Activated naive CD4-positive, alpha-beta T cell treated with Interleukin-2 at 50 U/mL for 16 hours (primary cell): ENCODE results near the gene GGCX.
"Not testable (repeated sequence)": the region's sequence is repeated elsewhere in the genome, so short reads cannot be mapped to it uniquely, and the experiment has no call there.

Experiments
- DNase-seq: peaks from one replicate; pipeline ENCODE4 v3.0.0-alpha.2; 2020

Gene GGCX

DNA sequence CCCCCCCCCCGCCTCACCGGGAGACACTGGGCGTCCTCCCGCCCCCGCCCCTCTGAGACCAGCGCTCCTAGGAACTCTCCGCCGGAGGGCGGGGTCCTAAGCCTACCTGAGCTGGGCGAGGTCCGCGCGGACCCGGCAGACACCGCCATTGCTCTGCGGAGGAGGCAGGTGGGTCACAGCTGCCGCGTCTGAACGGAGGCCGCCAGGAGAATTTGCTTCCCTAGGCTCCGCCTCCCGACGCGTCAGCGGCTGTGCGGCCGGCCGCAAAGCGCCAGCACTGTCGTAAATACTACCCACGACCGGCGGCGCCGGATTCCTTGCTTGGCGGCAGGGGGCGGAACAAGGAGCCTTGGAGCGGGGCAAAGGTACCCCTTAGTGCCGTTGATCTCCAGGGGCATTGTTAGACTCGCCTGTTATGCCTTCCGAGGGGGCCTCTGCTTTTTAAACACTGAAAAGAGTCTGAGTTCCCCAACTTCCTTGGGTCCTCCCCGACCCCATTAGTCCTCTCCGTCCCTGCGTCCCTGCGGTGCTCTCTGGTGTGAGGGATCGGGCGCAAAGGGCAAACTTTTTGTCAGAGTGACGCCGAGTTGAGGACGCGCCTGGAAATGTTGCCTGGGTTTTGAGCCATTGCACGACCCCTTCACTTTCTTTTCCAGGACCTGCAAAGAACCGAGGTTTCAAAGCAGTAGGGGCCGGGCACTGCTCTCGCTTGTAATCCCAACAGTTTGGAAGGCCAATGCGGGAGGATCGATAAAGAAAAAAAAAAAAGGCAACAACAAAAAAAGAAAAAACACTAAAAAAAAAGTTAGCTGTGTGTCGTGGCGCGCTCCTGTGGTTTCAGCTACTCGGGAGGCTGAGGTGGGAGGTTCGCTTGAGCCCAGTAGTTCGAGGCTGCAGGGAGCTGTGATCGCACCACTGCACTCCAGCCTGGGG lies at the start of gene GGCX:
Gene GGCX (minus strand): TSS at position 214 of the 933 bp plus-strand sequence. CDS start 65 bp downstream, at position 149.
- DNase-seq, result peak; percentile 96

DNA sequence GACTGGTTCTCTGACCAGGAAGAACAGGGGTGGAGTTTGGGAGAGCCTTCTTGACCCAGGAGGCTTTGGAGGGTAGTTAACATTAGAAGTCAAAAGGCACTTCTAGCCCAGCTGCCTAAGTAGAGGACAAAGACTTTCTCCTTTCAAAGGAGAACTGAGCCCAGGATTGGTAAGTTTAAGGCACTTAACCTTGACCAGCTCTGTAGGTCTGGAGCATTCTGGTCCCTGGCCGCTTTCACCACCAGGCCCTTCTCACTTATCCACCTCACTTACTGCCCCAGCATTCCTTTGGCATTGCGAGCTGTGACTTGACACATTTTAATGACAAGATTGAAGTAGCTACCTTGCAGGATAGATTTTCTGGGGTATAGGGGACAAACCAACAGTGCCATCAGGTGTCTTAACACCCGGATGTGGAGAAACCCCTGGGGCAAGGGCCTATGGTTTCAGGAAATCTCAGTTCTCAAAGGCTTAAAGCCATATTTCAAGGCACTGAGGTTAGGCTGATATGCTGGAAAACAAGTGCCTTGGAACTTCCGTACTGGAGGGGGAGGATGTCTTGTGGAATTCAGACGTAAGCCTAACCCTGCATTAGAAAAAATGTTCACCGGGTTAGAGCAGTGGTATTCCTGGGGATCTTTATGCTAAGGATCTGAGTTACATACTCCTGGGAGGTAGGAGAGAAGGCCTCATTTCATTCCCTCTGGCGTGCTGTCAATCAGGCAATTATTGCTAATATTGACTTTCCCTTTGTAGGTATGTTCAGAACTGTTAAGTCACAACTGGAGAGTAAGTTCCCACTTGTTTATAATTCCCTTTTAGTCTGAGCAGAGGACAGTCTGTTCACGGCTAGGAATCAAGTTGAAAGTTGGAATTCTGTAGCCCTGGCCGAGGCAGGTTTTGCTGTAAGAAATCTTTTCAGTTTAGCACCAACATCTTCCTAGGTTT lies 46.2 kb upstream of the GGCX start:
- DNase-seq, result no peak

DNA sequence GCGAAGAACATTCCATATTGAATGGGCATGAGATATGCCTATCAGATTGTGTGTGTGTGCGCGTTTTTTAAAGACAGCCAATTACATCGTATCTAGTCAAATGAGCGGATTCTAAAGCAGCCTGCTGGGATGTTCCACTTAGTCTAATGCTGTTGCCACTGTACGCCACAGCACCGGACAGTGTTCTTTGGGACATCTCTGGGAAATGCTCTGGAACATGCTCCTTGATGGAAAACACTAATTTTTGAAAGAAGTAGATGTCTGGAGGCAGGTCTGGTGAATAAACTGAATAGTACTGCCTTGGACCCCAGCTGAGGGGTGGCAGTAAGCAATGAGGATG lies 44.8 kb upstream of the GGCX start:
- no peak for DNase-seq

DNA sequence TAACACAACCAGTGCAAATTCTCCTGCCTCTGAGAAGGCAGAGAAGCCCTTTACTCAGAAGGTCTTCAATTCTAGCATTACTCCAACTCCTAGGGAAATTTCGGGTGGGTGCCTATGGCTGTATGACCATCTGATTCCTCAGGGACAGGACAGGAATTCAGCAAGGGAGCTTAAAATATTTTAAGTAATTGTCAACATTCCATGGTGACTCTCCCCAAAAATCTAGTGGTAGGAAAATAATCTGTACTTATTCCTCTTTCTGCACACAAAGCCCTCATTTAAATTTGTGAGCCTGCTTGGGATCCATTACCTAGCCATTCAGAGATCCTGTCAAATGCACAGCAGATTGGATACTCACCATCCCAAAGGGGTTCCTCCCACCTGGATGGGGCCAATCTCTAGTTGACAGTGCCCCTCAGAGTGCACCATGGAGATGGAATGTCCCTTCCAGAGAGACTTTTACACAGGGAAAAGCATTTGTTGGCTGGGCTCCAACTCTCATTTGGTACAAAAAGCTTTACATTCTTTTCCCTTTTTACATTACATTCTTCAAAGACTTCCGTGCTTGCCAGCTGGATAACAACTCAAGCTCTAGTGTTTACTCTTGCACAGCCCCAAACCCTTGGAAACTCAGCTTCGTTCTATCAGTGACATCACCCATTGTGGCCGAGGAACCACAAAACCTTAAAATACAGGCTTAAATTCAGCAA lies 44.3 kb upstream of the GGCX start:
- DNase-seq, result no peak

DNA sequence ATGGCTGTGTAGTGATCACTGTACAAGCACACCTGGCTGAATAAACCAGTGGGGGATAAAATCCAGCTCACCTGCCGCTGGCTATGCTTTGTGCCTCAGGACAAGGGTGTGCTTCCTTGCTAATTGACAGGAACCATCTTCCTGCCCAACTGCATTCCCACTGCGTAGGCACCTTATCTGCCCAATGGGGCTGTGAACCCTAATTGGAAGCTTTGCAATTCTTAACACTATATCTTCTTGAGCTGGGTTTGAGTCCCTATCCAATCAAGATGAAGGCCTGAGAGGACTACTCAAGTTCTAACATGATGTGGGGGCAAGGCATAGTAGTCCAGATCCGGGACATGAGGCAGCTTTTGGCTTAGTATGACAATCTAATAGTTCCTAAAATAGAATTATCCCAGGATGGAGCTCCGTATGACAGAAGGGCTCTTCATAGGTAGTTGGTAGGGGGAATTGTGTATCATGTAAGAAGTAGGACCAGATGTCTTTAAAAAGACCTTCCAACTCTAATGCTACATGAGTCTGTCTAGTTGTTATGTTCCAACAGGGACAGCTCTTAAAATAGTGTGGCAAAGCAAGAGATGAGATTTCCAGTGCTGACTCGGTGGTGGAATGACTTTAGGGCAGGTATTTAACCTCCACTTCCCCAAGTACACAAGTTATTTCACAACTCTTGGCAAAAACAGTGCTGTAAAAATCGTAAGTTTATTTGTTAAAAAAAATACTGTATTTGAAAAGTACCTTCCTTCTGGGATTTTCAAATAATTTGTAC lies 43.5 kb upstream of the GGCX start:
- no peak for DNase-seq

DNA sequence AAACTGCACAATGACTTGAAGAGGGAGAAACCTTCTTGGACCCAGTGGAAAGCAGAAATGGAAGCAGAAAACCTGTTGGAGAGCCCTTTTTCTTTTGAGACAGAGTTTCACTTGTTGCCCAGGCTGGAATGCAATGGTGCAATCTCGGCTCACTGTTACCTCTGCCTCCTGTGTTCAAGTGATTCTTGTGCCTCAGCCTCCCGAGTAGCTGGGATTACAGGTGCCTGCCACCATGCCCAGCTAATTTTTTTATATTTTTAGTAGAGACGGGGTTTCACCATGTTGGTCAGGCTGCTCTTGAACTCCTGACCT lies 42.8 kb upstream of the GGCX start:
- DNase-seq, result not testable (repeated sequence)

DNA sequence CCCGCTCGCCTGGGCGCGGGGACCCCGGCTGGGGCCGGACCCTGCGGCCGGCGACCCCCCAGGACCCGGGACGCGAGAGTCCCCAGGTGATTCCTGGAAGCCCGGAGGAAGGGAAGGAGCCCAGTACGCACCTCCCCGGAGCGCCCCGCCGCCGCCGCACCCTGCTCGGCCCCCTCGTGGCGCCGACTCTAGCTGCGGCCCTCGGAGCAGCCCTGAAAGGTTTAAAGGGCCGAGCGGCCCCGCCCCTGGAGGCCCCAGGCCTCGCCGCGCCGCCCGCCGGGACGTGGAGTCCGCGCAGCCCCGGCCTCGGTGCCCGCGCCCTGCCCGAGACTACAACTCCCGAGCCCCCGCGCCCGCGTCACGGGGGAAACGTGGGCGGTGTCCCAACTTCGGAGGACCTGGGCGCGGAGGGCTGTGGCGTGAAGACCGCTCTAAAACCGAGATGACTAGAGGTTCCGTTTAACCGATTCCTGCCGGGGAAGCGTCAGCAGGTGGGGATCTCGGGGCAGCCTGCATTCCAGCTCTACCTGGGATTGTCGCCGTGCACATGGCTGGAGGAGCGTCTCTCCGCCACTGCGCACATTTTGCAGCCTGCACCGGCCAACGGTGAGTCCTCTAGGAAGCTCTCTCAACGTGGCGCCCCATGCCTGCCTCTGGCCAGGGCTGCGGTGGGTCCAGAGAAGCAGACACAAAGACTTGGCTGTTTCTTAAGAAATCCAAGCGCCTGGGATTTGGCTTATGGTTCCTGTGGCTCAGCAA lies 41.4 kb upstream of the GGCX start, which contains the start of gene TMEM150A:
Gene TMEM150A (minus strand): TSS at position 223 of the 759 bp plus-strand sequence. CDS start 750 bp downstream, outside the sequence.
- DNase-seq, result peak; percentile 90

DNA sequence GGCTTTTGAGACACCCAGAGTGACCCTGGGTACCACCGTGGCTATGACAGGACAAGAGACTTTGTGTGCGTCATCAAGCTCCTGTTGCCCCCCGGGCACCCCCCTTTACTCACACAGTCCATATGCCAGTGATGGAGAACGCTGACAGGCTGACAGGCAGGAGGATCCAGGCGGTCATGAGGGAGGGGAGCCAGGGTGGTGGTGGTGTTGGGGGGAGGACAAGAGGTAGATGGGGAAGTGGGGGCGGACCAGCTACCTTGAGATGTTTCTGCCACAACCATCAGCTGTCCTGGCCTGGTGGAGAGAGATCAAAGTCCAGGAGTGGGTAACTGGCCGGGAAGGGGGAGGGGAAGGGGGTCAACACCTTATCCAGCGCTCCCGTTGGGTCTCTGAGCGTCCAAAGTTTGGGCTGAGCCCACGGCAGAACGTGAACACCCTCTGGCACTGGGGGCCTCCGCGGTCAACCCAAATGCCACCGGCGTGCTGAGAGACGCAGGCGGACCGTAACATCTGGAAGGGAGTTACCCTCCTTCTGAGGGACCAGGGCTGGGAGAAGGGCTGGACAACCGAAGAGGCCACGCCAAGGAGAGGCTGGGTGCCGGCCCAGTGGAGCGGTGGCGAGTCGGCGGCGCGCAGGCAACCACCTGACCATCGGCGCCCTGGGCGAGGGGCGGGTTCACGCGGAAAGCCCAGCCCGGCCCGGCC lies 40.6 kb upstream of the GGCX start:
- no peak for DNase-seq

DNA sequence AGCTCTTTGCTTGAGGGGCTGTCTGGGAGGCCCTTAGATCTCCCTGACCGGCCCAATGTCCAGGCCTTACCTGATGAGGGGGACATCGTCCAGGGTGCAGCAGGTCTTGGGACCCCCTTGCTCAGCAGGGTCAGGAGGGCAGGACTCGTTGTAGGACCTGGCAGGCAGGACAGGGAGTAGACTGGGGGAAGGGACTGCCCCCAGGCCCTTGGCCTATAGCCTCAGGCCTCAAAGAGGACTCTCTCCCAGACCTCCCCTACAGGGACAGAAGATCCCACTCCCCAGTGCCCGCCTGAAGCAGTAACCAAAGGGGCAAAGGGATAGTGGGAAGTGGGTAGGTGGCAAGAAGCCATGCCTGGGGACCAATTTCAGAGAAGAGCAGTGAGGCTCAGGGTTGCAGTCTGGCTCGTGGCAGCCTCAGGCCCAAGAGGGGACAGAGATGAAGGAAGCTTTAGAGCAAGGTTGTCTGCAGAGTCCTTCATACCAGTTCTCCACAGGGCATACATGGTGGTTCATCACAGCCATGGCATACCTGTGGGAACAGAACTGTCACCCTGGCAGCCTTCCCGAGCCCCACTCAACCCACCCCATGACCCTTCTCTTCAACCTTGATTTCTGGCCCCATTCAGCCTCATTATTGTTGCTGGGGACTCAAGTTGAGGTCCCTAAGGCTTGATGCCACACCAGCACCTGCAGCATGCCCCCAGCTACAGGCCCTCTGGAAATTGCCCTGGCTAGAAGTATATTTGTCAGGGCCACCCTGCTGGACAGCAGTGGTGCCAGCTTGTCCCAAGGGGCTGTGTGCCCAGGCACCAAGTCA lies 39.9 kb upstream of the GGCX start:
- no peak for DNase-seq

DNA sequence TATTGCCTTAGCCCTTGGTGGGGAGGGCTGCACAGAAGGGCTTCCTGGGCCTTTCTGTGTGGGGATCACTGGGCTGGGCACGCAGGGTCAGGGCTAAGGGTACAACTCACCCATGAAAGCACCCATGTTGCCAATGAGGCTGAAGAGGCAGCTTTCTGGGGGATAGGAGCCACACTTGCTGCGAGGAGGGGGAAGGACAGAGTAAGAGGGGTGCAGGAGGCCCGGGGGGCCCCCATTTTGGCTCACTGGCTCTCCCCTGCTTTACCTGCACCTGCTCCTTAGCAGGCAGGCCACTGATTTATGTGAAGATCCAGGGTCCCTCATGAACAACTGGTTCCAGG lies 38.9 kb upstream of the GGCX start:
- no peak for DNase-seq

DNA sequence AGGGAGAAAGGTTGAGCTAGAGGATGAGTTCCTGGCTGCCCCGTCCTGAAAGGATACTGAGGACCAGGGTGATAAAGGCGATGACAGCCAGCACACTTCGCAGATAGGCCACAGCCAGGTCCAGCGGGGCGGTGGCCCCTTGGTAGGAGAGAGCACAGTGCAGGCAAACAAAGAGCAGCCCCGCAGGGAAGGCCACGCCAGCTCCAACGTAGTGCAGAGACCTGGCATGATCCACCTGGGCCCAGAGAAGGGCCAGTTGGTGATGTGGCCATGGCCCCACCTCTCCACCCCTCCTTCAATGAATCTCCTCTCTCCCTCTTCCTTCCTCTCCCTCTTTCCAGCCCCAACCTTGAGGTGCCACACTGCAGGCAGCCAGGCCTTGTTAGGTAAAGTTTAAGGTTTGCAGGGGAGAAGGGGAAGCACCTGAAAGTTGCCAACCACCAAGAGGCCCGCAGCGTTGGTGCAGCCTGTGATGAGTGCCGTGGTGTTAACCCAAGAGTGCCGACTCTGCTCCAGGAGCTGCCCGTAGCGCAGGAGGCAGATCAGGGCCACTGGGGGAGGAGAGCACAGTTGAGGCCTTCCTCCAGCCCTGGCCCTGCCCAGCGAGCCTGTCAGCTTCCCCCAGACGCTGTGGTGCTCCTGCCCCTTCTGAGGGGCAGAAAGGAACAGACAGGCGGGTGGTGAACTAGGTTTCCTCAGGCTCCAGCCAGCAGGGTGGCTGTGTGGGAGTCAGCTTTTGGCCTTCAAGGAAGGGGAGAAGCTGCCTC lies 38.4 kb upstream of the GGCX start:
- DNase-seq, result no peak

DNA sequence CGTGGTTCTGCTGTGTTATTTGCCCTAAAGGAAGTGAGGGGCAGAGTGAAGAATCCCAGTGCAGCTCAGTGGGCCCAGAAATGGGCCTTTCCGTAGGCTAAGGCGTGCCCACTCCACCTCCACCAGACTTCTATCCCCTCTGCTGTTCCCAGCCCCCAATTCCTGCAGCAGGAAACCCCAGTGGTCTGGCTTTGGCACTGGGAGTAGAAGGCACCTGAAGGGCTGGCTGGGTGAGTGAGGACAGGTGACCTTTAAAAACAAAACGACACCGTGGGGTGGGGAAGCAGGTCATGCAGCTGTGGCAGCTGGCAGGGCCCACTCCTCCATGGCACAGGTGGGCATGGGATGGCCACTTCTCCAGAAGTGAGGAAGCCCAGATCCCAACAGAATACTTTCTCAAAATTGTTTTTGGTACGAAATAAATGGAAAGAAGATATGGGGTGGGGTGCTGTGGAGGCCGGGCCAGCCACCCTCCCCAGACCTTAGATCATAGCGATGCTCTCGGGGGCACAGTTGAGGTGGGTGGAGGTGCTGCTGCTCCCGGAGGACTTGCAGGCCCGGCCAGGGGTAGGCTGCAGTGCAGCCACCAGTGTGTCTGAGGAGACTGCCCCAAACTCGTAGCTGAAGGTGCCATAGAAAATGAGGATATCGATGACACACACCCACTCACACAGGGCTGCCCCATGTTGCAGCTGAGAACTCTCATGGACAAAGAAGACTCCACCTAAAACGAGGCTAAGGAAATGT lies 37.5 kb upstream of the GGCX start:
- no peak for DNase-seq

DNA sequence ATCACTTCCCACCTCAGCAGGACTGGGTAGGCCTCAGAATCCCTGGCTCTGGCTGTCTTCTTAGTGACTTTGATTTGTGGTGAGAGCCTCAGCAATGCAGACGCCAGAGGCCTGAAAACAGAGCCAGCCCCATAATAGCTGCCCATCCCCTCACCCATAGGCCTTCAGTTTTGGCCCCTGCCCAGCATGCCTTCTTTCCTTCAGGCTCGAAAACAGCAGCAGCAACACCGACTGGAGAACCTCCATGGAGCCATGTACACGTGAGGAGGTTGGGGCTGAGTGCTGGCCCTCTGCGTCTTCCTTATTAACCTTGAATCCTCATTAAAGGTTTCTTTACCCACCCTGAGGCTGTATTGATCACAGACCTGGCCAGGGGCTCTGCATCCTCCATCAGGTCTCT lies 35.9 kb upstream of the GGCX start:
- DNase-seq, result no peak

DNA sequence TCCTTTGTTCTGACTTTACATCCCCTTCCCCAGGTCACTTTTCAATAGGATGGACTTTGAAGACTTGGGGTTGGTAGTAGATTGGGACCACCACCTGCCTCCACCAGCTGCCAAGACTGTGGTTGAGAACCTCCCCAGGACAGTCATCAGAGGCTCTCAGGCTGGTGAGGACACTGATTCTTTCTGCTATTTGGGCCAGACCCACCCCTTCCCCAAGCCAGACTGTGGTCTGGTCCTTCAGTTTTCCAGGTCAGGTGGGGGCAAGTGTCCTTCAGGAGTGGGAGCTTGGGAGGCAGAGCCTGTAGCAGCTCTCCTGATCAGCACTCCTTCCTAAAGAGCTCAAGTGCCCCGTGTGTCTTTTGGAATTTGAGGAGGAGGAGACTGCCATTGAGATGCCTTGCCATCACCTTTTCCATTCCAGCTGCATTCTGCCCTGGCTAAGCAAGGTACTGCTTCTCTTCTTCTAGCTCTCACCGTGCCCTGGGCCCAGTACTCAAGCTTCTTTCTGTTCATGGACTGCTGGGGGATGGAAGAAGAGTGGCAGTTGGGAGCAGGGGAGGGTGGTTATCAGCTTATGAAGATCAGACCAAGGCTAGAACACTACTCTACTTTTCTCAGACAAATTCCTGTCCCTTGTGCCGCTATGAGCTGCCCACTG lies 35.3 kb upstream of the GGCX start:
- no peak for DNase-seq

DNA sequence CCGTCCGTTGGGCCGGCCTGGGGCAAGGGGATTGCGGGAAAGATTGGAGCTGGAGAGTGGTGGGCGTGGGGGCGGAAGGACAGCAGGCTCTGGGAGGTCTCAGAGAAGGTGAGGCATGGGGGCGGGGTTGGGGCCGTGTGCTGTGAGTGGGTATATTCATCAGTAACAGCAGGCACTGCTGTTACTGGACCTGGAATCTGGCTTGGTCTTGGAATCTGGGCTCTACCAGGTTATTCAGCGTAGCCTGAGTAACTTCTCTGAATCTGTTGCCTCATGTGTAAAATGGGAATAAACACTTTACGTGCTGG lies 34.7 kb upstream of the GGCX start:
- DNase-seq, result no peak

DNA sequence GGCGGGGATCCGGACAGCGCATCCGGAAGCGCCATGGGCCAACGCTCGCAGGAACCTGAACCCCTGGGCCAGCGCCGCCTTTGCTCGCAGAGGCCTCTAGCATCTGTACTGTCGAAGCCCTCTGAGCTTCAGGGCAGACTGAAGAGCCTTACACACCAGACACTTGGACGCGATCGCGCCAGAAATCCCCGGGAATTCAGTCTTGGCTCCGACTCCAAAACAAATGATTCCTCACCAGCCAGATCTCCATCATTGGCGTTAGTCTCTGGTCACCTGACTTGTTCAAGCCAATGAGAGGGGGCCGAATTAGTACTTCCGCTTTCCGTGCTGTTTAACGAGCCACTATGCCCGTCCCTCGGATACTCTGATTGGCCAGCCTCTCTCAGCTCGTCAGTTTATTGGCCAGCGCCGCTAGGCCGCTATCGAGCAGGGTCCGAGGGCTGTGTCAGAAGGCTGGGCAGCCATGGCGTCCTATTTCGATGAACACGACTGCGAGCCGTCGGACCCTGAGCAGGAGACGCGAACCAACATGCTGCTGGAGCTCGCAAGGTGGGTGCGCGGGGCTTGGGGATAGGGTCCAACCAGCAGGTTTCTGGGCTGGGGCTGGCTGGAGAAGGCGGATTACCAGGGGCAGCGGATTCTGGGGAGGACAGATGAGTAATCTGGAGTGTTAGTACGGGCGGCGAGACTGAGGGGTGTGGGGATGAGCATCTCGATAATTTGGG lies 34.2 kb upstream of the GGCX start, which contains the start of gene RNF181:
Gene RNF181 (plus strand): TSS at position 445 of the 725 bp plus-strand sequence. CDS start 19 bp downstream, at position 464.
- peak; percentile 91 for DNase-seq

DNA sequence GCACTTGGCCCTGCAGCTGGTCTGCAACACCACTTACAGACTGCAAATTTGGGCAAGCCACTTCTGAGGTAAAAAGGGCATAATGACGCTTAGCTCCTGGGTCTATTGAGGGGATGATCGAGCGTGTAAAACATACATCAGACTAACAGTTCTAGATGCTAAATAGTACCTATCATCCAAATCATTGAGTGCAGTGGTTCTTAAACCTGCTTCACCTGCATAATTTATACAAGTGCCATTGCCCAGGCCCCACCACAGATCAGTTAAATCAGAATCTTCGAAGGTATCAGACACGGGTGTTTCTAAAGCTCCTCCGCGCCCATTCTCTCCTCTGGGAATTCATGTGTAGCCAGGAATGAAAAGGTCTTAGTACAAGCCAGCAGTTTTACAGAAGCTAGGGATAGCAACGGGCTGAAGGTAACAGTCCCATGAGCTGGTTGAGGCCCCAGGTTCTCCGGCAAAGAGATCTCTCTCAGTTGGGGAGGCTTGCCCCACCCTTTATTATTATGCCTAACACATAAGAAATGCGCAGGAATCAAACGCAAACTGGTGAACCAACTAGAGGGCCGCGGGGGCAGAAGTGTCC lies 33.5 kb upstream of the GGCX start:
- DNase-seq, result no peak
